Measurements from ENCODE around the gene ATP8B4. TPM values are rescaled to one million over a fixed set of nuclear protein-coding genes. Genes with fewer than 3 reads are reported as not detected.

ATP8B4 gene
- total and polyA plus RNA-seq, 8 donors, result 2.1 to 8.1 (median 2.9) TPM

DNA sequence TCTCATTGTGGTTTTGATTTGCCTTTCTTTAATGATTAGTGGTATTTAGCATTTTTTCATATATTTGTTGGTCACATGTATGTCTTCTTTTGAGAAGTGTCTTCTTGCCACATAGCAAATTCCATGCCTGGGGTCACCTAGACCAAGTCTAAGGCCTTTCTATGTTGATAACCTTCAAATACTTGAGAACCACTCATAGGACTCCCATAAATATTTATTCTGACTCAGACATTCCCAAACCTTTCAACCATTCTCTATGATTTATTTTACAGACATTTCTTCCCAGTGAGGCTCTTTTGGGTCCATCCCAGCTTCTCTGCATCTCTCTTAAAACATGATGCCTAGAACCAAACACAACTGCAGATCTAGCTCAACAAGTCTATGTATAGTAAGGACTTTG lies 69.2 kb downstream of the ATP8B4 start:
- Histone ChIP-seq H3K27ac (no peak overlapping the region), H3K27me3 (no peaks in the 10 kb centered on the region), H3K4me3 (no peak overlapping the region), H3K36me3 (no peaks in the 10 kb centered on the region), H3K4me1 (peaks cover 0 to 33% of the 10 kb centered on the region in 2 donors), H3K9me3 (no peaks in the 10 kb centered on the region)
- DNase-seq, result no peak
- peak; percentile 11 for ATAC-seq
- TF ChIP-seq, protein P1, sequence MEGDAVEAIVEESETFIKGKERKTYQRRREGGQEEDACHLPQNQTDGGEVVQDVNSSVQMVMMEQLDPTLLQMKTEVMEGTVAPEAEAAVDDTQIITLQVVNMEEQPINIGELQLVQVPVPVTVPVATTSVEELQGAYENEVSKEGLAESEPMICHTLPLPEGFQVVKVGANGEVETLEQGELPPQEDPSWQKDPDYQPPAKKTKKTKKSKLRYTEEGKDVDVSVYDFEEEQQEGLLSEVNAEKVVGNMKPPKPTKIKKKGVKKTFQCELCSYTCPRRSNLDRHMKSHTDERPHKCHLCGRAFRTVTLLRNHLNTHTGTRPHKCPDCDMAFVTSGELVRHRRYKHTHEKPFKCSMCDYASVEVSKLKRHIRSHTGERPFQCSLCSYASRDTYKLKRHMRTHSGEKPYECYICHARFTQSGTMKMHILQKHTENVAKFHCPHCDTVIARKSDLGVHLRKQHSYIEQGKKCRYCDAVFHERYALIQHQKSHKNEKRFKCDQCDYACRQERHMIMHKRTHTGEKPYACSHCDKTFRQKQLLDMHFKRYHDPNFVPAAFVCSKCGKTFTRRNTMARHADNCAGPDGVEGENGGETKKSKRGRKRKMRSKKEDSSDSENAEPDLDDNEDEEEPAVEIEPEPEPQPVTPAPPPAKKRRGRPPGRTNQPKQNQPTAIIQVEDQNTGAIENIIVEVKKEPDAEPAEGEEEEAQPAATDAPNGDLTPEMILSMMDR (IDR thresholded peaks at IDR 0.05), result no peak
- intact Hi-C loops (cut with DNase I), result no loop called here

DNA sequence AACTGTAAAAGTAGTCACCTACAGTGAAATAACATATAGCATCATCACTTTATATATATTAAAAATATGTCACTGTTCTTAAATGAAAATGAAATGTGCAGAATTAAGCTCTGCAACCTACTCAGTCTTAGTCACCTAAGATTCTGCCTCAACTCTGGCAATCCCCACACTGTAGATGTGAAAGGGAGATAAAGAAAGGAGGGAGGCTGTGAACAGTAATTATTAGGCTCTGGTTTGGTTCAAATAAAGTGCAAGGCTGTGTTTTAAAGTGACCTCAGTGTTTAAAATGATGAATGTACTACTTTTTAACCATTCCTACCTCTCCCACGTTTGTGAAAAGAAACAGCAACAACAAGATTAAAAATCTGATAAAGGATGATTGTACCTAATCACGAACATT lies 72.2 kb downstream of the ATP8B4 start:
- intact Hi-C loops (cut with DNase I), result no loop called here
- DNase-seq (no peak), ATAC-seq (no peak)
- peaks cover 0 to 15% of the 10 kb centered on the region in 2 donors for H3K9me3 ChIP-seq
- no peak overlapping the region for H3K27ac ChIP-seq
- H3K36me3 ChIP-seq, result peaks cover 0 to 3% of the 10 kb centered on the region in 2 donors
- TF ChIP-seq, protein P1 (IDR thresholded peaks at IDR 0.05), result no peak
- no peak overlapping the region for H3K4me3 ChIP-seq
- no peaks in the 10 kb centered on the region for H3K27me3 ChIP-seq
- H3K4me1 ChIP-seq, result peaks cover 0 to 8% of the 10 kb centered on the region in 2 donors

DNA sequence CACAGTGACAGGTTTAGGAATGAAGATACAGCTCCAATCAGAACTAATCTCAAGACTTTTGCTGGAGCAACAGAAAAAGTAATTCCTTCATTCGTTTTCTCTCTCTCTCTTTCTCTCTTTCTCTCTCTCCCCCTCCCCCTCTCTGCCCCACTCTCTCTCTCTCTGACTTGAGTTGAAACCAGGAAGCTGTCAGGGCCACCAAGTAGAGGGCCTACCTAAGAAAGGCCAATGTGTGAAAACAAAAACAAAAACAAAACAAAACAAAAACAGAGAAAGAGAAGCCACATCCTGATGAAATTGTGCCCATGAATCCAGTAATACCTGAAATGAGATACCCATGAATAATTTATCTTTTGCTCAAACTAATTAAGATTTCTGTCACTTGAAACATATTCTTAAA lies 72.9 kb downstream of the ATP8B4 start:
- peaks cover 0 to 15% of the 10 kb centered on the region in 2 donors for H3K9me3 ChIP-seq
- no peak overlapping the region for H3K27ac ChIP-seq
- DNase-seq (no peak), ATAC-seq (no peak)
- no peaks in the 10 kb centered on the region for H3K27me3 ChIP-seq
- intact Hi-C loops (cut with DNase I), result no loop called here
- H3K36me3 ChIP-seq, result peaks cover 0 to 3% of the 10 kb centered on the region in 2 donors
- TF ChIP-seq, protein P1 (IDR thresholded peaks at IDR 0.05), result no peak
- no peak overlapping the region for H3K4me3 ChIP-seq
- H3K4me1 ChIP-seq, result peaks cover 0 to under 1% of the 10 kb centered on the region in 2 donors

DNA sequence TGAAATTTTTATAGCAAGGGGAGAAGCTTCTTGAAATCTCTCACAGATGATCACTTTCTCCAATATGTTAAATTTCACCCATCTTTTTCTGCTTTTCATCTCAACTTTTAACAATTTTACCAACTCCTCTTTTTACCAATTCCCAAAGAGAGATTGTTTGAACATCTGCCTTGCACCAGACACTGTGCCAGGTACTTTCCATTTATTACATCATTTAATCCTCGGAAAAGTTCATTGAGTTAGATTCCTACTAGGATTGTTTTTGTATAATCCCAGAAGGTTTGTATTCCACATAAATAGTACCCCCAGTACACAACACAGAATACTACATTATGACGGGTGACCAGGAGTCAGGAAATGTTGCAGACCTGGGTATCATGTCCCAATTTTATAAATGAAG lies 74.1 kb downstream of the ATP8B4 start:
- H3K27ac ChIP-seq, result no peak overlapping the region
- peaks cover 0 to 3% of the 10 kb centered on the region in 2 donors for H3K36me3 ChIP-seq
- H3K27me3 ChIP-seq, result no peaks in the 10 kb centered on the region
- H3K4me3 ChIP-seq, result no peak overlapping the region
- H3K4me1 ChIP-seq, result no peaks in the 10 kb centered on the region
- DNase-seq, result no peak
- TF ChIP-seq, protein P1 (IDR thresholded peaks at IDR 0.05), result no peak
- H3K9me3 ChIP-seq, result peaks cover 0 to 15% of the 10 kb centered on the region in 2 donors
- intact Hi-C loops (cut with DNase I), result no loop called here
- ATAC-seq, result no peak

DNA sequence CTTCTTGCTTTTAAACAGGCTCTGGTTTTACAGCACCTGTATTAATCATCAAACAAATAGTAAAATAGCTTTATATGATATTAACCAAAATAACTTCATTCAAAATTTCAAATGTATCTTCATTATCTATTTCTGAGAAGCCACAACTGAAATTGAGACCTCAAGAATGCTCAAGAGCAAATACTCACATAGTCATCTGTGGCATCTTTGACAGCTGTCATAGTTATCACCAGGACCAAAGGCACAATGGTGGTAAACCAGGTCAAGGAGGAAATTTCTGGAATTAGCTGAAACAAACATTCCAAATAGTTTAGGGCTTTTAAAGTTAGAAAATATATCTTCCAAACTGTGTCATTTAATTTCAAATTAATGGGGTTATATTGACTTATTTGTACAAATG lies 74.6 kb downstream of the ATP8B4 start:
- H3K4me3 ChIP-seq, result no peak overlapping the region
- no peaks in the 10 kb centered on the region for H3K4me1 ChIP-seq
- peaks cover 0 to 15% of the 10 kb centered on the region in 2 donors for H3K9me3 ChIP-seq
- ATAC-seq, result no peak
- intact Hi-C loops (cut with DNase I), result no loop called here
- no peak for DNase-seq
- TF ChIP-seq, protein P1 (IDR thresholded peaks at IDR 0.05), result no peak
- H3K27me3 ChIP-seq, result no peaks in the 10 kb centered on the region
- peaks cover 0 to 3% of the 10 kb centered on the region in 2 donors for H3K36me3 ChIP-seq
- no peak overlapping the region for H3K27ac ChIP-seq

Measured in left lung (tissue), 10 donors.